Stimulated activated CD4-positive, alpha-beta T cell treated with anti-CD3 and anti-CD28 coated beads, TNF-alpha, amount 100 ng/mL, for 24 hours (primary cell): Measurements from ENCODE around the gene PROSER3.
A peak's percentile ranks its signal among the peaks of the same experiment; 100 is the strongest.

ENCODE experiments used
- DNase-seq, 3 experiments: peaks; one replicate each; pipeline ENCODE4 v3.0.0-alpha.2; 2020; ENCODE audit warnings: low read depth in 3 of 3

PROSER3 gene

GRCh38 chr19:35757749-35758608 lies at the start of gene PROSER3:
TSS of gene PROSER3 (plus strand) at chr19:35758176. CDS start at chr19:35758216, 40 bp downstream.
- DNase-seq: peak; percentile 97 to 99 (median 97)

GRCh38 chr19:35708391-35708790 lies 49.6 kb upstream of the PROSER3 start:
- no peak for DNase-seq

GRCh38 chr19:35710784-35711723 lies 46.9 kb upstream of the PROSER3 start:
- peak in 2 of 3 experiments; percentile 42 to 74 for DNase-seq

- peak in 2 of 3 experiments; percentile 54 to 87 for DNase-seq
Observed at GRCh38 chr19:35712567-35713505, 45.1 kb upstream of the PROSER3 start.

- DNase-seq: no peak
Observed at GRCh38 chr19:35713506-35713850, 44.5 kb upstream of the PROSER3 start.

- DNase-seq: no peak
Observed at GRCh38 chr19:35713904-35714495, 44.0 kb upstream of the PROSER3 start.

- DNase-seq: no peak
Observed at GRCh38 chr19:35714601-35715354, 43.2 kb upstream of the PROSER3 start.

GRCh38 chr19:35715355-35715809 lies 42.6 kb upstream of the PROSER3 start:
- DNase-seq: no peak

- peak in 1 of 3 experiments; percentile 26 for DNase-seq
Observed at GRCh38 chr19:35715981-35716800, 41.8 kb upstream of the PROSER3 start.

- peak; percentile 92 to 96 (median 94) for DNase-seq
Observed at GRCh38 chr19:35716801-35717664, 40.9 kb upstream of the PROSER3 start.

GRCh38 chr19:35717665-35718344 lies 40.2 kb upstream of the PROSER3 start, which contains the start of gene KMT2B:
TSS of gene KMT2B (plus strand) at chr19:35718003. CDS start at chr19:35718019, 16 bp downstream.
- DNase-seq: no peak

- peak in 1 of 3 experiments; percentile 66 for DNase-seq
Observed at GRCh38 chr19:35718345-35719041, 39.5 kb upstream of the PROSER3 start.

- DNase-seq: no peak
Observed at GRCh38 chr19:35719402-35720162, 38.4 kb upstream of the PROSER3 start.

GRCh38 chr19:35720163-35720524 lies 37.8 kb upstream of the PROSER3 start:
- DNase-seq: no peak

GRCh38 chr19:35720648-35721047 lies 37.3 kb upstream of the PROSER3 start:
- no peak for DNase-seq

- DNase-seq: no peak
Observed at GRCh38 chr19:35721374-35721773, 36.6 kb upstream of the PROSER3 start.
